SK-N-SH (cell line): ENCODE measurements around the gene ZNF462. TPM values are rescaled to one million over a fixed set of nuclear protein-coding genes. Genes with fewer than 3 reads are reported as not detected.

ENCODE experiments used
- CTCF ChIA-PET: fragments of 300-600, 350-600 bp; formaldehyde crosslinking; extraction: SDS; loops from one replicate; lab custom pipeline; 2021; lab: Yijun Ruan, JAX
- POLR2A ChIA-PET: fragments of 350-600 bp; sonication (Branson Sonifier 250); formaldehyde crosslinking; extraction: SDS; loops from one replicate; lab custom pipeline; 2020; ENCODE audit warnings: antibody characterized with exemption, inconsistent platforms; lab: Yijun Ruan, JAX
- DNase-seq: peaks from one replicate; pipeline ENCODE4 v3.0.0; 2012
- H2AFZ ChIP-seq: fragments of 200-600 bp; sonication (generic); 2 replicates; pipeline ENCODE4 v1.8.1; 2016; ENCODE audit warnings: antibody characterized with exemption, mild to moderate bottlenecking, low read depth
- H3F3A ChIP-seq: fragments of 200-600 bp; sonication (generic); replicated peaks from 2 replicates; pipeline ENCODE3; 2016; ENCODE audit warnings: antibody characterized with exemption, mild to moderate bottlenecking; ENCODE audit not compliant: insufficient read depth
- H3K27ac ChIP-seq, 2 experiments: fragments of 200-500 bp in 1 of 2; fragments of 200-600 bp in 1 of 2; sonication (Bioruptor generic) in 1 of 2; sonication (generic), shearing (Covaris generic) in 1 of 2; 2 replicates each; pipeline versions ENCODE4 v1.5.1 to v1.6.1; 2014 to 2016; ENCODE audit warnings: low read depth in 2 of 2, inconsistent platforms in 1 of 2, low read length in 1 of 2, mild to moderate bottlenecking in 1 of 2, mixed read lengths in 1 of 2
- H3K27me3 ChIP-seq: fragments of 200-600 bp; sonication (generic), shearing (Covaris generic); 2 replicates; pipeline ENCODE4 v1.6.1; 2016; ENCODE audit warnings: mixed run types; ENCODE audit not compliant: insufficient read depth
- H3K36me3 ChIP-seq, 2 experiments: fragments of 200-500 bp in 1 of 2; fragments of 200-600 bp in 1 of 2; sonication (Bioruptor generic) in 1 of 2; sonication (generic) in 1 of 2; replicated peaks in 1 of 2; 2 replicates each; pipeline versions ENCODE3 to v1.5.1; 2014 to 2016; ENCODE audit warnings: low read length in 1 of 2, mild to moderate bottlenecking in 1 of 2; ENCODE audit not compliant: insufficient read depth in 2 of 2, control insufficient read depth in 1 of 2
- H3K4me1 ChIP-seq, 2 experiments: fragments of 200-500 bp in 1 of 2; fragments of 200-600 bp in 1 of 2; sonication (Bioruptor generic) in 1 of 2; sonication (generic), shearing (Covaris generic) in 1 of 2; 2 replicates each; pipeline versions ENCODE4 v1.5.1 to v1.6.1; 2014 to 2016; ENCODE audit warnings: low read depth in 1 of 2, low read length in 1 of 2, mixed run types in 1 of 2; ENCODE audit not compliant: insufficient read depth in 2 of 2, control insufficient read depth in 1 of 2
- H3K4me2 ChIP-seq: fragments of 200-600 bp; sonication (generic), shearing (Covaris generic); 2 replicates; pipeline ENCODE4 v1.6.1; 2017; ENCODE audit warnings: mixed run types
- H3K4me3 ChIP-seq, 2 experiments: fragments of 200-500 bp in 1 of 2; fragments of 200-600 bp in 1 of 2; sonication (Bioruptor generic) in 1 of 2; sonication (generic), shearing (Covaris generic) in 1 of 2; 2 replicates each; pipeline versions ENCODE4 v1.5.1 to v1.8.1; 2014 to 2016; ENCODE audit warnings: low read depth in 2 of 2, inconsistent platforms in 1 of 2, low read length in 1 of 2, mild to moderate bottlenecking in 1 of 2, mixed read lengths in 1 of 2, moderate library complexity in 1 of 2
- H3K79me2 ChIP-seq: fragments of 200-600 bp; sonication (generic); 2 replicates; pipeline ENCODE4 v1.8.1; 2017; ENCODE audit warnings: mild to moderate bottlenecking; ENCODE audit not compliant: insufficient read depth
- H3K9ac ChIP-seq: fragments of 200-600 bp; sonication (generic); 2 replicates; pipeline ENCODE4 v1.6.1; 2017; ENCODE audit warnings: mixed run types
- H3K9me2 ChIP-seq: fragments of 200-600 bp; sonication (generic); 2 replicates; pipeline ENCODE4 v1.6.1; 2017; ENCODE audit warnings: mixed run types
- H3K9me3 ChIP-seq: fragments of 200-600 bp; sonication (generic); 2 replicates; pipeline ENCODE4 v1.6.1; 2017; ENCODE audit warnings: mixed run types, mild to moderate bottlenecking, moderate library complexity
- H4K20me1 ChIP-seq: fragments of 200-600 bp; sonication (generic); 2 replicates; pipeline ENCODE4 v1.6.1; 2017; ENCODE audit warnings: mild to moderate bottlenecking, mixed run types; ENCODE audit not compliant: insufficient read depth
- CTCF ChIP-seq: fragments of 200-600 bp; sonication (generic); IDR thresholded peaks from 2 replicates; pipeline ENCODE4 v1.6.1; 2017; ENCODE audit warnings: antibody characterized with exemption, mild to moderate bottlenecking, moderate library complexity
- FOXM1 ChIP-seq: IDR thresholded peaks from 2 replicates; pipeline ENCODE4 v1.4.0; 2012; ENCODE audit warnings: low read depth, mild to moderate bottlenecking
- IRF3 ChIP-seq: fragments of 150-350 bp; IDR thresholded peaks from 2 replicates; pipeline ENCODE4 v1.6.1; 2016; ENCODE audit warnings: mild to moderate bottlenecking, low read depth, low read length
- JUND ChIP-seq: IDR thresholded peaks from 2 replicates; pipeline ENCODE4 v1.4.0; 2012
- MAX ChIP-seq: IDR thresholded peaks from 2 replicates; pipeline ENCODE4 v1.4.0; 2012; ENCODE audit warnings: low read depth
- MXI1 ChIP-seq: IDR thresholded peaks from 2 replicates; pipeline ENCODE4 v1.6.1; 2012; ENCODE audit warnings: mild to moderate bottlenecking, low read depth, low read length, improper control_type of control experiment
- NFIC ChIP-seq: IDR thresholded peaks from 2 replicates; pipeline ENCODE4 v1.4.0; 2012; ENCODE audit warnings: borderline replicate concordance
- RAD21 ChIP-seq: IDR thresholded peaks from 2 replicates; pipeline ENCODE4 v1.6.1; 2012; ENCODE audit warnings: mild to moderate bottlenecking, low read length
- REST ChIP-seq: IDR thresholded peaks from 2 replicates; pipeline ENCODE4 v1.6.1; 2012; ENCODE audit warnings: mild to moderate bottlenecking, low read depth, low read length, moderate library complexity
- RFX5 ChIP-seq: IDR thresholded peaks from 2 replicates; pipeline ENCODE4 v1.6.1; 2012; ENCODE audit warnings: mild to moderate bottlenecking, improper control_type of control experiment, low read length
- SIN3A ChIP-seq: IDR thresholded peaks from 2 replicates; pipeline ENCODE4 v1.6.1; 2012; ENCODE audit warnings: low read depth, mild to moderate bottlenecking, low read length, moderate library complexity, borderline replicate concordance
- TAF1 ChIP-seq: IDR thresholded peaks from 2 replicates; pipeline ENCODE4 v1.6.1; 2012; ENCODE audit warnings: low read depth, mild to moderate bottlenecking, low read length, moderate library complexity, borderline replicate concordance
- TEAD4 ChIP-seq: IDR thresholded peaks from 2 replicates; pipeline ENCODE4 v1.4.0; 2012; ENCODE audit warnings: mild to moderate bottlenecking, borderline replicate concordance; ENCODE audit not compliant: insufficient read depth
- YY1 ChIP-seq: IDR thresholded peaks from 2 replicates; pipeline ENCODE4 v1.4.0; 2012; ENCODE audit warnings: low read depth, mild to moderate bottlenecking
- ZBTB33 ChIP-seq: IDR thresholded peaks from 2 replicates; pipeline ENCODE4 v1.4.0; 2012; ENCODE audit warnings: low read depth, borderline replicate concordance
- WGBS: methylation state at CpG from one replicate; pipeline ENCODE4 v1.1.6; 2017; ENCODE audit warnings: low lambda C conversion rate; 5-methylcytosine and 5-hydroxymethylcytosine counted together
- polyA plus RNA-seq, 3 experiments: library from polyadenylated mRNA; depleted of rRNA; stranded (reverse); fragments of >200 nt; gene quantifications; 2 replicates each; pipeline ENCODE4 v1.2.3, GENCODE V29; 2012

The ZNF462 gene
- polyA plus RNA-seq, 1 of the 3 experiments (the other 2 are of a cell fraction), result 5.2 TPM

GRCh38 chr9:107034831-107035230 lies 171.9 kb downstream of the ZNF462 start:
- Histone ChIP-seq H3F3A (no peaks in the 10 kb centered on the region), H3K4me2 (no peak overlapping the region), H3K9ac (no peak overlapping the region), H3K4me1 (no peaks in the 10 kb centered on the region), H3K79me2 (no peaks in the 10 kb centered on the region), H2AFZ (no peak overlapping the region), H4K20me1 (no peaks in the 10 kb centered on the region), H3K9me2 (no peaks in the 10 kb centered on the region), H3K36me3 (no peaks in the 10 kb centered on the region), H3K27me3 (no peaks in the 10 kb centered on the region), H3K4me3 (no peak overlapping the region), H3K9me3 (no peaks in the 10 kb centered on the region), H3K27ac (no peak overlapping the region)
- ChIA-PET CTCF (no interaction called here), POLR2A (no interaction called here)
- WGBS, result 31% methylated on average over 5 of the region's 5 CpGs
- no peak for DNase-seq
- TF ChIP-seq RFX5 (no peak), MXI1 (no peak), REST (no peak), ZBTB33 (no peak), YY1 (no peak)

GRCh38 chr9:107036367-107036766 lies 173.4 kb downstream of the ZNF462 start:
- Histone ChIP-seq H3K4me1 (no peaks in the 10 kb centered on the region), H3K9me2 (no peaks in the 10 kb centered on the region), H3K9me3 (no peaks in the 10 kb centered on the region), H3K79me2 (no peaks in the 10 kb centered on the region), H3K4me2 (no peak overlapping the region), H3F3A (no peaks in the 10 kb centered on the region), H4K20me1 (no peaks in the 10 kb centered on the region), H3K27ac (no peak overlapping the region), H3K36me3 (no peaks in the 10 kb centered on the region), H3K27me3 (no peaks in the 10 kb centered on the region), H3K9ac (no peak overlapping the region), H2AFZ (no peak overlapping the region), H3K4me3 (no peak overlapping the region)
- DNase-seq, result no peak
- 48% methylated on average over 4 of the region's 4 CpGs for whole genome bisulfite sequencing
- POLR2A ChIA-PET, result no interaction called here
- CTCF ChIA-PET, result no interaction called here
- TF ChIP-seq REST (no peak), TAF1 (no peak), JUND (no peak), CTCF (no peak), TEAD4 (no peak), FOXM1 (no peak), NFIC (no peak), MAX (no peak), IRF3 (no peak), RAD21 (no peak), SIN3A (no peak)
